Fibroblast of pulmonary artery (primary cell): Measurements from ENCODE around the gene MBNL2.

Source experiments
- DNase-seq: peaks from one replicate; pipeline ENCODE4 v3.0.0-alpha.2; 2010; ENCODE audit warnings: low read depth
- H3K4me3 ChIP-seq: replicated peaks from 2 replicates; pipeline ENCODE4 v1.5.1; 2011; ENCODE audit warnings: low read depth, mild to moderate bottlenecking, control low read depth, low read length, moderate library complexity
- TF ChIP-seq, protein P1 (sequence below): IDR thresholded peaks from 2 replicates; pipeline ENCODE4 v1.5.1; 2011; ENCODE audit warnings: mild to moderate bottlenecking, control low read depth, low read length, inconsistent platforms; ENCODE audit errors: missing control alignments

Gene MBNL2

DNA sequence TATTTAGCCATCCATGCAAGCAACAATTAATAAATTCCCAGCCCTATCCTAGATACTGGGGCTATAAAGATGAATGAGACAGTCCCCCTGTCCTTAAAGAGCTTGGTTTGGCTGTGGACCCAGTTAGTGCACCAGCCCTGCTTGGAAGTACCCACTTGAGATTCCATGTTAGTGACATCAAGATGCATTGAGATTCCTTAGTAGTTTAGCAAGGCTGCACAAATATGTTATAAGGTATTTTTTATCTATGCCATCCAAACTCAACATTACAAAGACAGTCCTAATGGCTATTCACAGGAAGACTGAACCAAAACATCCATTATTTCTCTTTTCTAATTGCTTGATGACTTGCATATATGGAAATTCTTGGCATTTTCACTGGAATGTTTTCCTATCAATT, 163.0 kb downstream of the MBNL2 start:
- no peak overlapping the region for H3K4me3 ChIP-seq
- DNase-seq = no peak
- TF ChIP-seq, protein P1, sequence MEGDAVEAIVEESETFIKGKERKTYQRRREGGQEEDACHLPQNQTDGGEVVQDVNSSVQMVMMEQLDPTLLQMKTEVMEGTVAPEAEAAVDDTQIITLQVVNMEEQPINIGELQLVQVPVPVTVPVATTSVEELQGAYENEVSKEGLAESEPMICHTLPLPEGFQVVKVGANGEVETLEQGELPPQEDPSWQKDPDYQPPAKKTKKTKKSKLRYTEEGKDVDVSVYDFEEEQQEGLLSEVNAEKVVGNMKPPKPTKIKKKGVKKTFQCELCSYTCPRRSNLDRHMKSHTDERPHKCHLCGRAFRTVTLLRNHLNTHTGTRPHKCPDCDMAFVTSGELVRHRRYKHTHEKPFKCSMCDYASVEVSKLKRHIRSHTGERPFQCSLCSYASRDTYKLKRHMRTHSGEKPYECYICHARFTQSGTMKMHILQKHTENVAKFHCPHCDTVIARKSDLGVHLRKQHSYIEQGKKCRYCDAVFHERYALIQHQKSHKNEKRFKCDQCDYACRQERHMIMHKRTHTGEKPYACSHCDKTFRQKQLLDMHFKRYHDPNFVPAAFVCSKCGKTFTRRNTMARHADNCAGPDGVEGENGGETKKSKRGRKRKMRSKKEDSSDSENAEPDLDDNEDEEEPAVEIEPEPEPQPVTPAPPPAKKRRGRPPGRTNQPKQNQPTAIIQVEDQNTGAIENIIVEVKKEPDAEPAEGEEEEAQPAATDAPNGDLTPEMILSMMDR = no peak

DNA sequence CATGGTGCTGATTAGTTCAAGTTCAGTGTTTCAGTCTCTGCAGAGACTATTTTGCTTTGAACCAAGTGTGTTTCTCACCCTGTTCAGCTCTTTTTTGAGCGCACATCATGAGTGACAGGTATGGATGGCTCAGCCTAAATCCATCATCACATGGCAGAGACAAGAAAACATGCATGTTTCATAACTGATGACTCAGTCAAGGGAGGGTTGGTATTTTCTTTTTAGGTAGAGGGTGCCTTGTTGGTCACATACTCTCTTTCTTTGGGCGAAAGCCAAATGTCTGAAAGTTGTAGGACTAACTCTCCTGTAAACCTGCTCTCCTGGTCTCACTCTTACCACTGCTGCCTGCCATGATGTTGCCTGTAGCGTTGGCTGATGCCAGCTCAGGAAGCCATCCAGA, 163.7 kb downstream of the MBNL2 start:
- H3K4me3 ChIP-seq = no peak overlapping the region
- DNase-seq = peak; percentile 17
- TF ChIP-seq, protein P1 = no peak

DNA sequence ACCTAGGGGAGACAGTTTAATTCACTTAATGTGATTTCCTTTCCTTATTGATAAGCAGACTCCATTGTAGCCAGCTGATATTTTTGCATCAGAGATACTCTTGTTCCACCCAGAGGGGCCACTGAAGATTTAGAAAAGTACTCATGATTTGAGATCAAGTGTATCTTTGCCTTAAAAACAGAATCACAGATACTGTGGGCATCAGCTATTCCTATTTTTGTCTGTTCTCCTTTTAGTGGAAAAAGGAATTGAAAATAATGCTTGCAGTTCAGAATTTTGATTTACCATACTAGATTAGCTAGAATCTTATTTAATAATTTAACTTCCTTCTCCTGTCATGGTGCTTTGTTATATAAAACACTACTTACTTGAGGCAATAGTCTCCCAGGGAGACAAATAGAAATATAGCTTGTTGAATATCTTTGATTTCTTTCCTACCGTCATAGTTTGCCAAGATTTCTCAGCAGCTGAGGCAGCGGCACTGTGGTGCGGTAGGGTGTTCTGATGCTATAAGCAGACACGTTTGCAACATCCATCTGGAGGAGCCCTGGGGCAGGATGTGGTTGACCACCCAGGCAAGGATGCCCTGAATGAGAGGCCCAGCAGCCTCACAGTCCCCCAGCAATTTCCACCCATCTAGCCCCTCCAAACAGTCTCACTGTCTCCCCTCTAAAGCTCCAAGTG, 164.8 kb downstream of the MBNL2 start:
- H3K4me3 ChIP-seq = no peak overlapping the region
- no peak for DNase-seq
- TF ChIP-seq, protein P1 = no peak

DNA sequence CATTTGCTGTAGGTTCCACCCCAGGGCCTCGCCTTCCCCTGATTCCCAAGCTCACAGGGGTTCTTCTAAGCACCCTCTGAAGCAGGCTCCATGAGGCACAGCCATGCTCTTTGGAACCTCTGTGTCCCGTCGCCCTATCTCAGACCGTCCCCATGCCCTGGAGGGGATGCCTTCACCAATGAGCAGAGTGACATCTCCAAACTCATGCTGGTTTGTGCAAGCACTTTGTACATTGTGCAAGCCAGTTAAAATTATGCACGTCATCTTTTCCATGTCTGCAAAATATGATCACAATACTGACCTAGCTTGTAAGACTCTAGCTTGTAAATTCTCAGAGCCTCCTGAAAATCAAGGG, 165.3 kb downstream of the MBNL2 start:
- TF ChIP-seq, protein P1 = no peak
- H3K4me3 ChIP-seq = no peak overlapping the region
- DNase-seq = no peak

DNA sequence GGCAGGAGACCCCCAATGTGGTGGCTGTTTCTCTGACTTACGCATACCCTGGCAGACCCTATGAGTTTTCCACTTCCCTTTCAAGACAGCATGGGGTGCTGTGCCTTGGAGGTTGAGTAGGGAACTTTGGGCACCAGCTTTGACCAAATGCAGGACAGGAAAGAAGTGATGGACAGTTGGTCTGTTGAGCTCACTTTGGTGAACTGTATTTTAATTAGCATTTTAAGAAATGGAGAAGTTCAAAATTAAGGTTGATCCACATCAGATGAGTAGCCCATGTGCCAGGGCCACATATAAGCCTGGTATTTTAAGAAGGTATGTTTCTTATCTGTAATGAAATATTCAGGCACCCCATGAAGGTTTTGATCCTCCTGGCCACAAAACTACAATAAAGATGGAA, 165.8 kb downstream of the MBNL2 start:
- H3K4me3 ChIP-seq = no peak overlapping the region
- TF ChIP-seq, protein P1 = no peak
- no peak for DNase-seq

DNA sequence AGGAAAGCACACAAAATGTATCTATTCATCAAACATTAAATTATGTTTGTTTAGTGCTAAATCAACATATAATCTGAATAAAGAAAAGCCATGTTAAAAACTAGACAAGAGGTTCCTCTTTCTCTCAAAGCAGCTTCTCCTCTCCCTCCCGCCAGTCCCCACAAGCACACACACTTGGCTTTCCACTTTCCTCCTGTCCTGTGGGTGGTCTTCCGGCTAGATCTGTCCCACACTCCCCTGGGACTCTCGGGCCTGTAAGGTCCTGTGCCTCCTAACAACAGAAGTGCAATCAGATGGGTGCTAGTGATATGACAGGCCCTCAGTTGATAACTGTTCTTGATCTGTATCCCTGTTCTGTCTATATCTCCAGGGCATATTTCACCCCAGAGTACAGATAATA, 166.2 kb downstream of the MBNL2 start:
- no peak for DNase-seq
- no peak overlapping the region for H3K4me3 ChIP-seq

More for the DNA sequence above, 166.2 kb downstream of the MBNL2 start:
- TF ChIP-seq, protein P1 = no peak
